CD14-positive monocyte (primary cell): ENCODE measurements around the gene USP15. TPM values are rescaled to one million over a fixed set of nuclear protein-coding genes. Genes with fewer than 3 reads are reported as not detected.

Experiments
- DNase-seq, 3 donors: peaks; one replicate each; pipeline ENCODE4 v3.0.0-alpha.2; 2011 to 2022
- H2AFZ ChIP-seq: 2 replicates; pipeline ENCODE4 v1.6.0; 2012; ENCODE audit warnings: mild to moderate bottlenecking, low read depth, low read length, inconsistent platforms; ENCODE audit not compliant: insufficient read depth, poor library complexity, severe bottlenecking
- H3K27ac ChIP-seq, 2 donors: 1 replicate in 1 of 2; 2 replicates in 1 of 2; pipeline ENCODE4 v1.5.1; 2012 to 2013; ENCODE audit warnings: low read length in 2 of 2, control low read depth in 1 of 2, inconsistent platforms in 1 of 2, low read depth in 1 of 2, mild to moderate bottlenecking in 1 of 2
- H3K27me3 ChIP-seq, 2 donors: one replicate each; pipeline versions ENCODE4 v1.6.0 to v1.6.1; 2011 to 2013; ENCODE audit warnings: low read length in 2 of 2; ENCODE audit not compliant: control insufficient read depth in 2 of 2, insufficient read depth in 2 of 2
- H3K36me3 ChIP-seq, 2 donors: replicated peaks in 1 of 2; 1 replicate in 1 of 2; 2 replicates in 1 of 2; pipeline versions ENCODE4 v1.5.1 to v1.6.1; 2012 to 2013; ENCODE audit warnings: low read length in 2 of 2, control low read depth in 1 of 2, inconsistent platforms in 1 of 2, mild to moderate bottlenecking in 1 of 2; ENCODE audit not compliant: insufficient read depth in 2 of 2, control insufficient read depth in 1 of 2
- H3K4me1 ChIP-seq, 2 donors: 1 replicate in 1 of 2; 2 replicates in 1 of 2; pipeline versions ENCODE4 v1.5.1 to v1.6.1; 2012 to 2013; ENCODE audit warnings: low read length in 2 of 2, control low read depth in 1 of 2, inconsistent platforms in 1 of 2, mild to moderate bottlenecking in 1 of 2, moderate library complexity in 1 of 2; ENCODE audit not compliant: insufficient read depth in 2 of 2, control insufficient read depth in 1 of 2
- H3K4me2 ChIP-seq: replicated peaks from 2 replicates; pipeline ENCODE3; 2012; ENCODE audit warnings: low read length, moderate library complexity, mild to moderate bottlenecking; ENCODE audit not compliant: poor library complexity, severe bottlenecking; ENCODE audit errors: extremely low read depth
- H3K4me3 ChIP-seq, 3 experiments: fragments of 200-600 bp in 1 of 3; sonication (generic) in 1 of 3; replicated peaks in 1 of 3; 1 replicate in 2 of 3; 2 replicates in 1 of 3; pipeline ENCODE4 v1.5.1; 2011 to 2013; ENCODE audit warnings: low read length in 3 of 3, mild to moderate bottlenecking in 3 of 3, control low read depth in 2 of 3, low read depth in 2 of 3, inconsistent platforms in 1 of 3, moderate library complexity in 1 of 3
- H3K79me2 ChIP-seq: 2 replicates; pipeline ENCODE4 v1.6.0; 2012; ENCODE audit warnings: mild to moderate bottlenecking, control low read depth, inconsistent platforms, low read length, moderate library complexity; ENCODE audit not compliant: insufficient read depth
- H3K9ac ChIP-seq: 2 replicates; pipeline ENCODE4 v1.6.0; 2017; ENCODE audit warnings: low read length, mild to moderate bottlenecking; ENCODE audit not compliant: insufficient read depth, poor library complexity, severe bottlenecking
- H3K9me3 ChIP-seq, 2 donors: replicated peaks in 1 of 2; 1 replicate in 1 of 2; 2 replicates in 1 of 2; pipeline versions ENCODE4 v1.5.1 to v1.6.1; 2012 to 2013; ENCODE audit warnings: low read length in 2 of 2, control low read depth in 1 of 2; ENCODE audit not compliant: control insufficient read depth in 1 of 2, insufficient read depth in 1 of 2
- H4K20me1 ChIP-seq: 2 replicates; pipeline ENCODE4 v1.6.0; 2012; ENCODE audit warnings: mild to moderate bottlenecking, low read length, control low read depth, moderate library complexity; ENCODE audit not compliant: insufficient read depth
- H3K27ac Mint-ChIP-seq, 7 donors: one replicate each; pipeline ENCODE4 v1.8.0; 2020; ENCODE audit warnings: mild to moderate bottlenecking in 7 of 7, mixed read lengths in 7 of 7, moderate library complexity in 6 of 7, inconsistent platforms in 2 of 7
- H3K27me3 Mint-ChIP-seq, 3 donors: one replicate each; pipeline ENCODE4 v1.8.0; 2021 to 2022; ENCODE audit warnings: low read depth in 3 of 3, mild to moderate bottlenecking in 3 of 3, mixed read lengths in 3 of 3, moderate library complexity in 3 of 3, inconsistent platforms in 1 of 3
- H3K36me3 Mint-ChIP-seq, 2 donors: one replicate each; pipeline ENCODE4 v1.8.0; 2020; ENCODE audit warnings: mixed read lengths in 2 of 2, inconsistent platforms in 1 of 2, mild to moderate bottlenecking in 1 of 2
- H3K4me1 Mint-ChIP-seq: one replicate; pipeline ENCODE4 v1.8.0; 2020; ENCODE audit warnings: mild to moderate bottlenecking, mixed read lengths
- H3K4me3 Mint-ChIP-seq, 2 donors: one replicate each; pipeline ENCODE4 v1.8.0; 2020; ENCODE audit warnings: mild to moderate bottlenecking in 2 of 2, mixed read lengths in 2 of 2, moderate library complexity in 1 of 2
- H3K9me3 Mint-ChIP-seq, 7 donors: one replicate each; pipeline ENCODE4 v1.8.0; 2020 to 2022; ENCODE audit warnings: mixed read lengths in 7 of 7, mild to moderate bottlenecking in 6 of 7, moderate library complexity in 6 of 7, inconsistent platforms in 2 of 7
- WGBS: methylation state at CpG from one replicate; pipeline ENCODE4 v1.1.5; 2013; ENCODE audit warnings: missing lambda C conversion rate; ENCODE audit not compliant: insufficient coverage; 5-methylcytosine and 5-hydroxymethylcytosine counted together
- intact Hi-C, 2 donors: fragments of 100-400 bp; cut with micrococcal nuclease; formaldehyde crosslinking; loops; one replicate each; pipeline versions ENCODE4 v1.15.0 to v1.15.1; 2023
- polyA plus RNA-seq, 3 donors: library from polyadenylated mRNA; depleted of rRNA in 1 of 3; unstranded in 2 of 3; stranded (reverse) in 1 of 3; fragments of 300-500 nt in 2 of 3; fragments of >200 nt in 1 of 3; fragmentation: Illumina TruSeq in 2 of 3; gene quantifications; 1 replicate in 2 of 3; 2 replicates in 1 of 3; pipeline ENCODE4 v1.2.3, GENCODE V29; 2012 to 2021
- TF ChIP-seq, protein P1 (sequence below): fragments of 200-600 bp; IDR thresholded peaks from one replicate; pipeline ENCODE4 v1.8.0; 2022; ENCODE audit warnings: antibody characterized with exemption, mild to moderate bottlenecking

The USP15 gene
- polyA plus RNA-seq, 3 donors: 146 to 449 (median 180) TPM

DNA sequence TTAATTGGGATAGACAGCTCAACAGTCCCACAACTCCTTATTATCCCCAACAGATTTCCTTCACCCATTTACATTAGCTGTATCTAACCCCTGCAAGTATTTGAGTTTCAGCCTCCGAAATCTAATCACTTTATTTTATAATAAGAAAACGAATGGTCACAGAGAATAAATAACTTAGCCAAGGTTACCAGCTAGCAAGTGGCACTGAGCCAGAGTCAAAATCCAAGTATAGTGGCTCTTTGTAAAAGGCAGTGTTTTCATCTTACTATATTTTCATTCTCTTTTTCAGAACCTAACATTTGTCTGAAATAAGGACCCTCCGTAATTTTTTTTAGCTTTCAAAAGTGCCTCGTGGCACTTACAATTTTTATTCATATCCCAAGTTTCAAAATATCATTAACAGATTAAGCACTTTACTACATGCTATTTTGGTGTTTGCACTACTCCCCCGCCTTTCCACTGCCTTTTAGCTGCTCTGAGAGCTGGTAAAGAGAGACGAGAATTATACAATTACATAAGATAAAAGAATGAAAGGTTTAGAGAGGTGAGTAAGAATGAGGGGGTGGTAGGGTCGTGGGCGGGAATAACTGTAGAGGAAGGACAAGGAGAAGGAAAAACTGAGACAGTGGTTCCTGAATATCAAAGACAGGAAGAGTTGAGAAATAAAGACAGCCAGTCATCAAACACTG lies 3.7 kb upstream of the USP15 start:
- Histone ChIP-seq H3K36me3 (no peaks in the 10 kb centered on the region), H3K9me3 (no peaks in the 10 kb centered on the region), H3K4me3 (peak overlapping the region in 1 of 3 experiments; percentile 98), H3K27me3 (no peaks in the 10 kb centered on the region), H4K20me1 (peaks cover 13% of the 10 kb centered on the region), H3K9ac (no peak overlapping the region), H3K4me2 (peak overlapping the region; percentile 88), H3K27ac (peak overlapping the region; percentile 28 to 93), H2AFZ (no peak overlapping the region), H3K4me1 (peaks cover 64 to 67% of the 10 kb centered on the region in 2 donors), H3K79me2 (peaks cover 64% of the 10 kb centered on the region)
- intact Hi-C loops: no loop called here
- Mint-ChIP-seq H3K4me3 (peak overlapping the region; percentile 14 to 82), H3K36me3 (peaks cover 6 to 14% of the 10 kb centered on the region in 2 donors), H3K27me3 (no peaks in the 10 kb centered on the region), H3K9me3 (peaks cover 0 to 5% (median 0%) of the 10 kb centered on the region in 7 donors), H3K27ac (peak overlapping the region; percentile 82 to 97 (median 88)), H3K4me1 (peaks cover 57% of the 10 kb centered on the region)
- DNase-seq: peak in 2 of 3 donors; percentile 70 to 77
- TF ChIP-seq, protein P1, sequence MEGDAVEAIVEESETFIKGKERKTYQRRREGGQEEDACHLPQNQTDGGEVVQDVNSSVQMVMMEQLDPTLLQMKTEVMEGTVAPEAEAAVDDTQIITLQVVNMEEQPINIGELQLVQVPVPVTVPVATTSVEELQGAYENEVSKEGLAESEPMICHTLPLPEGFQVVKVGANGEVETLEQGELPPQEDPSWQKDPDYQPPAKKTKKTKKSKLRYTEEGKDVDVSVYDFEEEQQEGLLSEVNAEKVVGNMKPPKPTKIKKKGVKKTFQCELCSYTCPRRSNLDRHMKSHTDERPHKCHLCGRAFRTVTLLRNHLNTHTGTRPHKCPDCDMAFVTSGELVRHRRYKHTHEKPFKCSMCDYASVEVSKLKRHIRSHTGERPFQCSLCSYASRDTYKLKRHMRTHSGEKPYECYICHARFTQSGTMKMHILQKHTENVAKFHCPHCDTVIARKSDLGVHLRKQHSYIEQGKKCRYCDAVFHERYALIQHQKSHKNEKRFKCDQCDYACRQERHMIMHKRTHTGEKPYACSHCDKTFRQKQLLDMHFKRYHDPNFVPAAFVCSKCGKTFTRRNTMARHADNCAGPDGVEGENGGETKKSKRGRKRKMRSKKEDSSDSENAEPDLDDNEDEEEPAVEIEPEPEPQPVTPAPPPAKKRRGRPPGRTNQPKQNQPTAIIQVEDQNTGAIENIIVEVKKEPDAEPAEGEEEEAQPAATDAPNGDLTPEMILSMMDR: no peak
- 7% methylated on average over 3 of the region's 8 CpGs for WGBS

- no CpG with 5 or more reads among the region's 3 CpGs for whole genome bisulfite sequencing
- H3K79me2 ChIP-seq: peaks cover 74% of the 10 kb centered on the region
- intact Hi-C loops: no loop called here
- Mint-ChIP-seq H3K27me3 (no peaks in the 10 kb centered on the region), H3K27ac (peak overlapping the region in 5 of 7 donors; percentile 61 to 100 (median 99)), H3K36me3 (peaks cover 2 to 14% of the 10 kb centered on the region in 2 donors), H3K4me1 (peaks cover 54% of the 10 kb centered on the region), H3K4me3 (no peak overlapping the region), H3K9me3 (peaks cover 0 to 5% (median 0%) of the 10 kb centered on the region in 7 donors)
- peak overlapping the region in 1 of 2 donors; percentile 93 for H3K27ac ChIP-seq
- TF ChIP-seq, protein P1: no peak
- H4K20me1 ChIP-seq: peaks cover 30% of the 10 kb centered on the region
- no peaks in the 10 kb centered on the region for H3K36me3 ChIP-seq
- peak overlapping the region in 1 of 3 experiments; percentile 98 for H3K4me3 ChIP-seq
- H2AFZ ChIP-seq: no peak overlapping the region
- H3K4me2 ChIP-seq: peak overlapping the region; percentile 88
- H3K27me3 ChIP-seq: no peaks in the 10 kb centered on the region
- no peak overlapping the region for H3K9ac ChIP-seq
- no peak for DNase-seq
- H3K4me1 ChIP-seq: peaks cover 59 to 65% of the 10 kb centered on the region in 2 donors
- H3K9me3 ChIP-seq: no peaks in the 10 kb centered on the region
Observed at GRCh38 chr12:62258231-62258630, 2.0 kb upstream of the USP15 start.
